ENCODE measurements around the gene IMMP2L.

IMMP2L gene

DNA sequence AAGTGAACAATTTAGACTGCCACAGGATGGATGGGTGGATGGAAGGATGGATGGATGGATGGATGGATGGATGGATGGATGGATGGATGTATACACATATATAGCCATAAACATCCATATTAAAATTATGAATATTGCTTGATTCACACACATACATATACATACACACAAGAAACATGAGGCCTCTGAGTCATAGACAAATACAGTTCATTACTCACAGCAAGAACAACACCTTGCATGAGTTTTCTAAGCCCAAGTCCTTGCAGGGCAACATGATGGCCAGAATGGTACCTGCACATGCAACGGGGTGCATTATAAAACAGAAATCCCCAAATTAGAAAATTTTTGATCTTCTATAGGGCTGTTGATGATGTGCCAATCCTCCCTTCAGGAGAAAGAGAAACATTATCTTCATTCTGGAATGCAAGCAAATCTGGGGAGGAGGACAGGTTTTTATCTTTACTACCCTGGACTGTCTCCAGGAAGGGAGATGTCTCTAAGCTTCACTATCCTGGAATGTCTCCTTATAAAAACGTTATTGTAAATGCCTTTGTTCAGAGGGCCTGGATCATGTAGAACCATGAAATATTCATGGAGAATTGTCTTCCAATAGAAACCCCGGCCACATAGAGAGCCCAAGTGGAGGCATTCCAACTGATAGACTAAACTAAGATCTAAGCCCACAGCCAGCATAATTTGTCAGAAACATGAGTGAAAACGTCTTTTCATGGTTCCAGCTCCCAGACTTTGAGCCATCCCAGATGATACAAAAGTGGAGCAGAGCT lies 709.9 kb downstream of the IMMP2L start:
- no peak overlapping the region for H3K4me3 ChIP-seq (ENCODE audit: low read depth, low read length)
- in situ Hi-C loops (cut with HindIII; ENCODE audit: low sequenced_read_pairs) = no loop called here
- TF ChIP-seq, protein P1, sequence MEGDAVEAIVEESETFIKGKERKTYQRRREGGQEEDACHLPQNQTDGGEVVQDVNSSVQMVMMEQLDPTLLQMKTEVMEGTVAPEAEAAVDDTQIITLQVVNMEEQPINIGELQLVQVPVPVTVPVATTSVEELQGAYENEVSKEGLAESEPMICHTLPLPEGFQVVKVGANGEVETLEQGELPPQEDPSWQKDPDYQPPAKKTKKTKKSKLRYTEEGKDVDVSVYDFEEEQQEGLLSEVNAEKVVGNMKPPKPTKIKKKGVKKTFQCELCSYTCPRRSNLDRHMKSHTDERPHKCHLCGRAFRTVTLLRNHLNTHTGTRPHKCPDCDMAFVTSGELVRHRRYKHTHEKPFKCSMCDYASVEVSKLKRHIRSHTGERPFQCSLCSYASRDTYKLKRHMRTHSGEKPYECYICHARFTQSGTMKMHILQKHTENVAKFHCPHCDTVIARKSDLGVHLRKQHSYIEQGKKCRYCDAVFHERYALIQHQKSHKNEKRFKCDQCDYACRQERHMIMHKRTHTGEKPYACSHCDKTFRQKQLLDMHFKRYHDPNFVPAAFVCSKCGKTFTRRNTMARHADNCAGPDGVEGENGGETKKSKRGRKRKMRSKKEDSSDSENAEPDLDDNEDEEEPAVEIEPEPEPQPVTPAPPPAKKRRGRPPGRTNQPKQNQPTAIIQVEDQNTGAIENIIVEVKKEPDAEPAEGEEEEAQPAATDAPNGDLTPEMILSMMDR (IDR thresholded peaks at IDR 0.05; ENCODE audit: low read depth, low read length) = no peak
- no peak for DNase-seq (ENCODE audit: low read depth, low spot score)

DNA sequence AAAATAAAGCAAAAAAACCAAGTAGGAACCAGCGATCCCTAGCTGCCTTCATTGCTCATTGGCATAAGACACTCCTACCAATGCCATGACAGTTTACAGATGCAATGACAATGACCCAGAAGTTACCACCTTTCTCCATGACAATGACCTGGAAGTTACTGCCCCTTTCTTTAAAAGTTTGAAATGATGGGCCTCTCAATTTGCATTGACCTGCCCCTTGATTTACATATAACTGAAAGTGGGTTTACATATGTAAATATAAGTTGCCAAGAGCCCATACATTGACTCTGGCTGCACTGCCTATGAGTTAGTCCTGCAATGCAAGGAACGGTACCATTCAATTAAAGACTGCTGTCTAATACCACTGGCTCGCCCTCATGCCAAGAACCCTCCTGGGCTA lies 712.1 kb downstream of the IMMP2L start:
- TF ChIP-seq, protein P1 (IDR thresholded peaks at IDR 0.05; ENCODE audit: low read depth, low read length) = no peak
- in situ Hi-C loops (cut with HindIII; ENCODE audit: low sequenced_read_pairs) = no loop called here
- no peak overlapping the region for H3K4me3 ChIP-seq (ENCODE audit: low read depth, low read length)
- DNase-seq (ENCODE audit: low read depth, low spot score) = no peak

DNA sequence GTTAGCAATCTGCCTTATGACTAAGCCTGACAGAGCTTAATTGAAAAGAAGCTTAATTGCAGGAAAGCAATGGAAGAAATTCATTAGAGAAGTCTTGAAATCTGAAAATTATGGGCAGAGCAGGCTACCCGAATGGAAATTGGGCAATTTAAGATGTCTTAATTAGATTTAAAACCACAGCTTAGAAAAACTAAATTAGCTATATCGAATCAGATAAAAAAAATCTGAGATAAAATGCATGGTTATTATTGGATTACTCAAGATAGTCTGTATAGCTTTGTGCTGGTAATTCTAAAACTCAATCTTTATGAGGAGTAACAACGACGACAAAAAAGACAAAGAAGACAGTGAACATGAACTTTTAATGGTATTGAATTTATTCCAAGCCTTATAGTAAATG lies 719.5 kb downstream of the IMMP2L start:
- in situ Hi-C loops (cut with HindIII; ENCODE audit: low sequenced_read_pairs) = no loop called here
- no peak overlapping the region for H3K4me3 ChIP-seq (ENCODE audit: low read depth, low read length)
- TF ChIP-seq, protein P1 (IDR thresholded peaks at IDR 0.05; ENCODE audit: low read depth, low read length) = no peak
- no peak for DNase-seq (ENCODE audit: low read depth, low spot score)

DNA sequence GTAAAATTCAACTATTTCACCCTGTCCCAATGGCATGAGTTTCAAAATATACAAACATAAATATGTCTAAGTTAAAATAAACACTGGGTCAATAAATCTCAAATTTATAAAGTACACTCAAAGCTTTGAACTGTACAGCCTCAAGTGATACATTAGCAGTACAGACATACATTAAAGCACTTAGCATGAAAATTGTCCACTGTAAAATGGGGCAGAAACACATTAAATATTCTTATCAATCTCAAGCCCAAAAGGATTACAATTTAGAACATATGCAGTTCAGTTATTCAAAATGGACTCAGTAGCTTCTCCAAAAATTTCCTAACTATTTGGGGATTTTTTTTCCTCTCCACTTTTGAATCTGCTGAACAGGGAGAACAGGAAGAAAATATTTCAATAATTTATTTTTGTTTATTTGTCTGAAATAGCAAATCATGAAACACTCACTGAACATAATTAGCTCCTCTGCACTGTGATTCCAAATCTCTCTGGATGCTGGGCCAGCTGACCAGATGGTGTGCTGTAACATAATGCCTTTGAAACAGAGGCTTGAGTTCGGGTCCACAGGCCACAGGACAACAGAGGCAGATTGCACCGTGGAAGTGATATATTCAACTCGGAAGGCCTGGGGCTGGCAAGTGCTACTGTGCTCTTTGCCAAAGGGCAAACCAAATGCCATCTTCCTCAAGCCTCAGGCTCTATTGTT lies 720.3 kb downstream of the IMMP2L start:
- DNase-seq (ENCODE audit: low read depth, low spot score) = no peak
- in situ Hi-C loops (cut with HindIII; ENCODE audit: low sequenced_read_pairs) = no loop called here
- no peak overlapping the region for H3K4me3 ChIP-seq (ENCODE audit: low read depth, low read length)
- TF ChIP-seq, protein P1 (IDR thresholded peaks at IDR 0.05; ENCODE audit: low read depth, low read length) = no peak

DNA sequence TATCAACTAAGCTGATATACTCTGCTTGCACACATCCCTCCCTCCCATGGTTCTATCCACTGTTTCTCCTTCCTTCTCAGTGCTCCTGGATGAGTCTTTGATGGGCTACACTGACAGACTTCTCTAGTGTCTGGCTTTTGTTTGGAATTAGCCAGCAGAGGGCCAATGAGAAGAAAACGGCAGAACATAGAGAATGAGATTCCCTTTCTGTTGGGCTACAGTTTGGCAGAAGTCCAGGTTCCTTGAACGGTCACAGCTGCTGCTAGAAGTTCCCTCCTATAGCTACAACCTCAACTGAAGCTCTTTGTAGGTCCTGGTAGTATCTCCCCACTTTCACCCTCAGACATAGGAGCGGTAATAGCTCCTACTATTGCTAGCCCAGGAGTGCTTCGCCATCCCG lies 722.4 kb downstream of the IMMP2L start:
- TF ChIP-seq, protein P1 (IDR thresholded peaks at IDR 0.05; ENCODE audit: low read depth, low read length) = peak; percentile 39

DNA sequence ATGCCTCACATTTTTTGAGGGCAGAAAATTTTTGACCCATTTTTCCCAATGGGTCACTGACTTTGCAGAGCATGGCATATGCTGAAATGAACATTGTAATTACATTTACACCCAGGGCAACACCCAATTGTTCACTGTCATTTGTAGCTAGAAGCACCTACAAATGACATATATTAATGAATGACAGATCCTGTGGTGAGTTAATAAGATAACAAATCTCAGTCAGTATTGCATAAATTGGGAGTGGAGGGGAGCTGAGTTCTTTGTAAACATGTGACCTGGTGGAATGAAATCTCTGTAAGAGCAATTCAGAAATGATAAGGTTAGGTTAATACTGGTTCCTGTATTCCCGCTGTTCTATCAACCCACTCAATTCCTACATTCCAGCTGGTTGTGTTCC lies 726.4 kb downstream of the IMMP2L start:
- in situ Hi-C loops (cut with HindIII; ENCODE audit: low sequenced_read_pairs) = no loop called here
- TF ChIP-seq, protein P1 (IDR thresholded peaks at IDR 0.05; ENCODE audit: low read depth, low read length) = no peak
- DNase-seq (ENCODE audit: low read depth, low spot score) = no peak
- no peak overlapping the region for H3K4me3 ChIP-seq (ENCODE audit: low read depth, low read length)

More for the DNA sequence above, 722.4 kb downstream of the IMMP2L start:
- peak; percentile 48 for DNase-seq (ENCODE audit: low read depth, low spot score)
- no peak overlapping the region for H3K4me3 ChIP-seq (ENCODE audit: low read depth, low read length)
- in situ Hi-C loops (cut with HindIII; ENCODE audit: low sequenced_read_pairs) = no loop called here
